GM12873 (cell line): ENCODE results near the gene CAMKK1.

Source experiments
- CTCF ChIP-seq: IDR thresholded peaks from 2 replicates; pipeline ENCODE4 v1.5.1; 2012; ENCODE audit warnings: low read depth, mild to moderate bottlenecking, moderate library complexity, low read length, control low read depth; ENCODE audit not compliant: insufficient read depth; ENCODE audit errors: missing control alignments

The CAMKK1 gene

GRCh38 chr17:3915995-3916696 is 23.3 kb upstream of the CAMKK1 start, which contains the start of gene P2RX1:
Gene P2RX1, minus strand, starts transcription at chr17:3916465. Its CDS starts 240 bp downstream, at chr17:3916225.
- no peak for TF ChIP-seq CTCF

GRCh38 chr17:3915581-3915994 is 22.7 kb upstream of the CAMKK1 start:
- TF ChIP-seq CTCF, result no peak

GRCh38 chr17:3914312-3914670 is 21.4 kb upstream of the CAMKK1 start:
- TF ChIP-seq CTCF, result no peak

- peak; percentile 100 for TF ChIP-seq CTCF
Measured at GRCh38 chr17:3913531-3914311, 20.9 kb upstream of the CAMKK1 start.

- no peak for TF ChIP-seq CTCF
Measured at GRCh38 chr17:3912827-3913226, 20.0 kb upstream of the CAMKK1 start.

- TF ChIP-seq CTCF, result no peak
Measured at GRCh38 chr17:3911271-3912053, 18.6 kb upstream of the CAMKK1 start.
